HTR-8/SVneo (cell line): ENCODE results near the gene RIPK3.
"Not testable (repeated sequence)": the region's sequence is repeated elsewhere in the genome, so short reads cannot be mapped to it uniquely, and the experiment has no call there.

Experiments
- DNase-seq: peaks from one replicate; pipeline ENCODE4 v3.0.0; 2011; ENCODE audit warnings: low spot score, mixed read lengths; ENCODE audit not compliant: insufficient read length
- FAIRE-seq: peaks from 2 replicates; lab custom pipeline; 2011; peaks lifted over from hg19 to GRCh38; lab: Jason Lieb, UNC

The RIPK3 gene

GRCh38 chr14:24339284-24340151 lies at the start of gene RIPK3:
Gene RIPK3, minus strand, starts transcription at chr14:24339991. Its CDS starts 165 bp downstream, at chr14:24339826.
- FAIRE-seq (no peak), DNase-seq (no peak)

GRCh38 chr14:24389226-24389848 lies 49.5 kb upstream of the RIPK3 start:
- no peak for FAIRE-seq

GRCh38 chr14:24388474-24389179 lies 48.8 kb upstream of the RIPK3 start:
- FAIRE-seq (no peak), DNase-seq (no peak)

More at GRCh38 chr14:24389226-24389848, 49.5 kb upstream of the RIPK3 start:
- no peak for DNase-seq

GRCh38 chr14:24387579-24387978 lies 47.8 kb upstream of the RIPK3 start:
- FAIRE-seq, DNase-seq: not testable (repeated sequence)

GRCh38 chr14:24387009-24387345 lies 47.2 kb upstream of the RIPK3 start:
- FAIRE-seq = no peak
- DNase-seq = no peak

GRCh38 chr14:24385524-24385923 lies 45.7 kb upstream of the RIPK3 start:
- DNase-seq (no peak), FAIRE-seq (no peak)

- no peak for FAIRE-seq
- no peak for DNase-seq
These were observed 44.4 kb upstream of the RIPK3 start for GRCh38 chr14:24384169-24384568.

- no peak for FAIRE-seq
These were observed 42.2 kb upstream of the RIPK3 start for GRCh38 chr14:24382064-24382371.

GRCh38 chr14:24381363-24382063 lies 41.7 kb upstream of the RIPK3 start:
- FAIRE-seq (no peak), DNase-seq (no peak)

More at GRCh38 chr14:24382064-24382371, 42.2 kb upstream of the RIPK3 start:
- DNase-seq = no peak

- DNase-seq (no peak), FAIRE-seq (no peak)
These were observed 40.3 kb upstream of the RIPK3 start for GRCh38 chr14:24379907-24380730.

GRCh38 chr14:24378981-24379906 lies 39.5 kb upstream of the RIPK3 start:
- FAIRE-seq = no peak
- DNase-seq = no peak

- DNase-seq (no peak), FAIRE-seq (no peak)
These were observed 38.5 kb upstream of the RIPK3 start for GRCh38 chr14:24378327-24378726.

GRCh38 chr14:24377657-24378056 lies 37.9 kb upstream of the RIPK3 start:
- FAIRE-seq (no peak), DNase-seq (no peak)

GRCh38 chr14:24377126-24377525 lies 37.3 kb upstream of the RIPK3 start:
- DNase-seq = no peak
- no peak for FAIRE-seq

GRCh38 chr14:24376448-24377070 lies 36.8 kb upstream of the RIPK3 start:
- FAIRE-seq (no peak), DNase-seq (no peak)

GRCh38 chr14:24372701-24373416 lies 33.1 kb upstream of the RIPK3 start:
- DNase-seq = no peak

GRCh38 chr14:24371605-24372004 lies 31.8 kb upstream of the RIPK3 start:
- DNase-seq, FAIRE-seq: not testable (repeated sequence)

More at GRCh38 chr14:24372701-24373416, 33.1 kb upstream of the RIPK3 start:
- FAIRE-seq = no peak
